HepG2 (cell line): ENCODE results near the gene CAPN10. TPM values are rescaled to one million over a fixed set of nuclear protein-coding genes. Genes with fewer than 3 reads are reported as not detected.

Source experiments
- FOXK1 ChIP-seq: sonication (generic); formaldehyde crosslinking; IDR thresholded peaks from 2 replicates; pipeline ENCODE4 v1.4.0; 2020; ENCODE audit warnings: low read depth, missing genetic modification reagents, borderline replicate concordance
- HOXA7 ChIP-seq: sonication (generic); formaldehyde crosslinking; IDR thresholded peaks from 2 replicates; pipeline ENCODE4 v1.8.1; 2022; ENCODE audit warnings: mild to moderate bottlenecking, missing genetic modification reagents, moderate library complexity
- MBNL3 ChIP-seq: fragments of 250-450 bp; sonication (Bioruptor Pico); conservative IDR thresholded peaks from 2 replicates; pipeline ENCODE4 v1.8.0; 2022; ENCODE audit warnings: mild to moderate bottlenecking, inconsistent platforms
- MEF2D ChIP-seq: sonication (generic); formaldehyde crosslinking; IDR thresholded peaks from 2 replicates; pipeline ENCODE4 v1.5.1; 2020; ENCODE audit warnings: mild to moderate bottlenecking, missing genetic modification reagents
- MIER2 ChIP-seq: IDR thresholded peaks from 2 replicates; pipeline ENCODE4 v1.6.1; 2016; ENCODE audit warnings: missing biosample characterization, missing genetic modification reagents
- NAIF1 ChIP-seq: sonication (generic); formaldehyde crosslinking; IDR thresholded peaks from 2 replicates; pipeline ENCODE4 v1.5.0; 2020; ENCODE audit warnings: mild to moderate bottlenecking, missing genetic modification reagents, borderline replicate concordance
- NR3C1 ChIP-seq: sonication (generic); formaldehyde crosslinking; IDR thresholded peaks from 2 replicates; pipeline ENCODE4 v1.4.0; 2020; ENCODE audit warnings: missing genetic modification reagents
- PCBP1 ChIP-seq: fragments of 200-400 bp; formaldehyde crosslinking; IDR thresholded peaks from 2 replicates; pipeline ENCODE4 v1.6.1; 2017; ENCODE audit warnings: mild to moderate bottlenecking, low read depth, low read length, borderline replicate concordance
- POLR2AphosphoS2 ChIP-seq: IDR thresholded peaks from 2 replicates; pipeline ENCODE4 v1.6.1; 2011; ENCODE audit warnings: low read depth, low read length, improper control_type of control experiment
- SCMH1 ChIP-seq: sonication (generic); formaldehyde crosslinking; IDR thresholded peaks from 2 replicates; pipeline ENCODE4 v1.9.0; 2021; ENCODE audit warnings: missing genetic modification reagents, mild to moderate bottlenecking, borderline replicate concordance
- SMARCC2 ChIP-seq: fragments of 450-650 bp; IDR thresholded peaks from 2 replicates; pipeline ENCODE4 v1.6.1; 2017; ENCODE audit warnings: antibody characterized with exemption, mild to moderate bottlenecking
- SOX13 ChIP-seq, 3 experiments: fragments of 450-650 bp in 1 of 3; sonication (generic) in 1 of 3; formaldehyde crosslinking in 1 of 3; IDR thresholded peaks in 2 of 3; conservative IDR thresholded peaks in 1 of 3; 2 replicates each; pipeline versions ENCODE4 v1.5.0 to v1.6.1; 2016 to 2020; ENCODE audit warnings: antibody characterized with exemption in 1 of 3, mild to moderate bottlenecking in 1 of 3, missing compliant biosample characterization in 1 of 3, missing genetic modification reagents in 1 of 3, moderate library complexity in 1 of 3
- SP1 ChIP-seq, 2 experiments: fragments of 450-650 bp in 1 of 2; sonication (generic) in 1 of 2; formaldehyde crosslinking in 1 of 2; IDR thresholded peaks; 2 replicates each; pipeline versions ENCODE4 v1.4.0 to v1.6.1; 2016 to 2020; ENCODE audit warnings: missing genetic modification reagents in 1 of 2
- ZBTB7A ChIP-seq: sonication (generic); formaldehyde crosslinking; IDR thresholded peaks from 2 replicates; pipeline ENCODE4 v1.8.0; 2022; ENCODE audit warnings: mild to moderate bottlenecking, missing genetic modification reagents
- ZNF230 ChIP-seq: sonication (generic); formaldehyde crosslinking; IDR thresholded peaks from 2 replicates; pipeline ENCODE4 v1.4.0; 2020; ENCODE audit warnings: mild to moderate bottlenecking, missing genetic modification reagents
- ZNF264 ChIP-seq: sonication (generic); formaldehyde crosslinking; IDR thresholded peaks from 2 replicates; pipeline ENCODE4 v1.4.0; 2020; ENCODE audit warnings: missing genetic modification reagents
- ZNF280D ChIP-seq: sonication (generic); formaldehyde crosslinking; IDR thresholded peaks from 2 replicates; pipeline ENCODE4 v1.5.1; 2020; ENCODE audit warnings: mild to moderate bottlenecking, missing genetic modification reagents
- ZNF460 ChIP-seq: sonication (generic); formaldehyde crosslinking; IDR thresholded peaks from 2 replicates; pipeline ENCODE4 v1.5.1; 2020; ENCODE audit warnings: missing genetic modification reagents, mild to moderate bottlenecking, borderline replicate concordance
- ZNF547 ChIP-seq: sonication (generic); formaldehyde crosslinking; IDR thresholded peaks from 2 replicates; pipeline ENCODE4 v1.5.1; 2020; ENCODE audit warnings: mild to moderate bottlenecking, missing genetic modification reagents
- ZNF614 ChIP-seq: IDR thresholded peaks from 2 replicates; pipeline ENCODE4 v1.6.1; 2018; ENCODE audit warnings: missing biosample characterization, missing genetic modification reagents, inconsistent platforms, borderline replicate concordance
- ZNF747 ChIP-seq: sonication (generic); formaldehyde crosslinking; IDR thresholded peaks from 2 replicates; pipeline ENCODE4 v1.8.1; 2023; ENCODE audit warnings: missing genetic modification reagents, mild to moderate bottlenecking, borderline replicate concordance
- polyA plus RNA-seq, 8 experiments: library from polyadenylated mRNA; depleted of rRNA in 3 of 8; stranded (reverse) in 7 of 8; unstranded in 1 of 8; fragments of >200 nt; fragmentation: Illumina TruSeq in 4 of 8; extraction: Trizol in 4 of 8; gene quantifications; 2 replicates each; pipeline versions ENCODE4 v1.2.1 to v1.2.3, GENCODE V29; 2011 to 2016; ENCODE audit warnings: low read depth in 4 of 8, missing spikeins in 1 of 8, mixed read lengths in 1 of 8; ENCODE audit not compliant: insufficient read depth in 1 of 8
- total RNA-seq, 5 experiments: library from RNA; depleted of rRNA; stranded (reverse); fragments of >200 nt; fragmentation: Illumina TruSeq; extraction: Trizol; gene quantifications; 2 replicates each; pipeline ENCODE4 v1.2.3, GENCODE V29; 2016; ENCODE audit warnings: low read depth in 1 of 5
- TF ChIP-seq, protein P1 (sequence below): sonication (generic); formaldehyde crosslinking; IDR thresholded peaks from 2 replicates; pipeline ENCODE4 v1.4.0; 2020; ENCODE audit warnings: missing genetic modification reagents, mild to moderate bottlenecking, borderline replicate concordance
- TF ChIP-seq, protein P2 (sequence below): sonication (generic); formaldehyde crosslinking; IDR thresholded peaks from 2 replicates; pipeline ENCODE4 v1.4.0; 2020; ENCODE audit warnings: mild to moderate bottlenecking, missing genetic modification reagents

CAPN10 gene
- total and polyA plus RNA-seq, 2 of the 13 experiments (the other 11 are each of a cell fraction or from before 2014, with no cell fraction given) = 27.6 to 32.4 TPM

GRCh38 chr2:240565333-240566202, 21.0 kb upstream of the CAPN10 start (continued):
- TF ChIP-seq, protein P1, sequence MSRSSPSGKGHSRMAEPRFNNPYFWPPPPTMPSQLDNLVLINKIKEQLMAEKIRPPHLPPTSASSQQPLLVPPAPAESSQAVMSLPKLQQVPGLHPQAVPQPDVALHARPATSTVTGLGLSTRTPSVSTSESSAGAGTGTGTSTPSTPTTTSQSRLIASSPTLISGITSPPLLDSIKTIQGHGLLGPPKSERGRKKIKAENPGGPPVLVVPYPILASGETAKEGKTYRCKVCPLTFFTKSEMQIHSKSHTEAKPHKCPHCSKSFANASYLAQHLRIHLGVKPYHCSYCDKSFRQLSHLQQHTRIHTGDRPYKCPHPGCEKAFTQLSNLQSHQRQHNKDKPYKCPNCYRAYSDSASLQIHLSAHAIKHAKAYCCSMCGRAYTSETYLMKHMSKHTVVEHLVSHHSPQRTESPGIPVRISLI (CRISPR knock-in tag) = 0 out of 2 replicates have a peak, but pooled peaks have one; percentile 12
- TF ChIP-seq, protein P2, sequence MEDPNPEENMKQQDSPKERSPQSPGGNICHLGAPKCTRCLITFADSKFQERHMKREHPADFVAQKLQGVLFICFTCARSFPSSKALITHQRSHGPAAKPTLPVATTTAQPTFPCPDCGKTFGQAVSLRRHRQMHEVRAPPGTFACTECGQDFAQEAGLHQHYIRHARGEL (CRISPR knock-in tag) = peak; percentile 67; the same call in 1 of the 2 replicates
- TF ChIP-seq ZNF264 (CRISPR knock-in tag) = no peak
- peak; percentile 20 for TF ChIP-seq ZNF280D (CRISPR knock-in tag)
- peak; percentile 84 for TF ChIP-seq PCBP1
- peak; percentile 19; the same call in 1 of the 2 replicates for TF ChIP-seq FOXK1 (CRISPR knock-in tag)
- no peak for TF ChIP-seq POLR2AphosphoS2
- no peak; the same call in 1 of the 2 replicates for TF ChIP-seq NAIF1 (CRISPR knock-in tag)
- TF ChIP-seq MIER2 (CRISPR knock-in tag) = no peak
- TF ChIP-seq ZNF614 = no peak; the same call in 1 of the 2 replicates
- no peak for TF ChIP-seq ZNF460 (CRISPR knock-in tag)
- 0 out of 2 replicates have a peak, but pooled peaks have one; percentile 35 for TF ChIP-seq ZBTB7A
- TF ChIP-seq SOX13 (IDR thresholded peaks at IDR 0.05) = no peak
- peak in 1 of 2 experiments; percentile 46; a peak in 3 of 4 replicates for TF ChIP-seq SOX13 (CRISPR knock-in tag; conservative IDR thresholded peaks at IDR 0.05 in 1 of 2, IDR thresholded peaks at IDR 0.05 in 1 of 2)
- no peak for TF ChIP-seq SCMH1 (CRISPR knock-in tag)
- TF ChIP-seq SMARCC2 = no peak
- TF ChIP-seq MBNL3 = no peak
- TF ChIP-seq ZNF230 (CRISPR knock-in tag) = 0 out of 2 replicates have a peak, but pooled peaks have one; percentile 52
- no peak for TF ChIP-seq HOXA7 (CRISPR knock-in tag)
- no peak for TF ChIP-seq NR3C1 (CRISPR knock-in tag)
- no peak for TF ChIP-seq ZNF747 (CRISPR knock-in tag)
- TF ChIP-seq ZNF547 (CRISPR knock-in tag) = no peak
- no peak for TF ChIP-seq SP1 (IDR thresholded peaks at IDR 0.05)
- peak; percentile 40; the same call in 1 of the 2 replicates for TF ChIP-seq SP1 (CRISPR knock-in tag; IDR thresholded peaks at IDR 0.05)
- peak; percentile 21; the same call in 1 of the 2 replicates for TF ChIP-seq MEF2D (CRISPR knock-in tag)
